Measurements from ENCODE around the gene DEFB114. TPM values are rescaled to one million over a fixed set of nuclear protein-coding genes. Genes with fewer than 3 reads are reported as not detected.

Gene DEFB114
- total and polyA plus RNA-seq, 5 donors from 2014 or later: not detected

DNA sequence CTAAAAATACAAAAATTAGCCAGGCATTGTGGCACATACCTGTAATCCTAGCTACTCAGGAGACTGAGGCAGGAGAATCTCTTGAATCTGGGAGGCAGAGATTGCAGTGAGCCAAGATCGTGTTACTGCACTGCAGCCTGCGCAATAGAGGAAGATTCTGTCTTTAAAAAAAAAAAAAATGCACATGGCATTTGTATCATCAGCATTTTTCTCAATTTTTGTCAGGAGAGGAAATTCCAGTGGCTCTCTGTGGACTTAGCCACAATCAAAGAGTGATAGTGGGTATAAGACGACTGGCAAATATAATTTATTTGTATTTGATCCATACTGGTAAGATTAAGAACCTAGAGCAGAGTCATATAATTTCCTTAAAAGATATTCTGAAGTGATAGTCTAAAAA, 28.6 kb downstream of the DEFB114 start:
- no peak for ATAC-seq (ENCODE audit: low read depth in 2 of 2)
- no peaks in the 10 kb centered on the region for H3K9me3 ChIP-seq (ENCODE audit: control insufficient read depth in 2 of 2, low read length in 2 of 2)
- no peaks in the 10 kb centered on the region for H3K36me3 Mint-ChIP-seq
- no peaks in the 10 kb centered on the region for H3K27me3 ChIP-seq (ENCODE audit: control insufficient read depth, insufficient read depth, low read length)
- no peak overlapping the region for H3K27ac ChIP-seq (ENCODE audit: insufficient read depth, low read length, poor library complexity, severe bottlenecking)
- no peak overlapping the region for H3K4me3 ChIP-seq (ENCODE audit: low read depth, low read length)
- no peaks in the 10 kb centered on the region for H3K4me1 Mint-ChIP-seq
- H3K4me3 Mint-ChIP-seq: no peak overlapping the region
- no peaks in the 10 kb centered on the region for H3K4me1 ChIP-seq (ENCODE audit: control insufficient read depth, insufficient read depth, low read length, poor library complexity, severe bottlenecking)
- H3K36me3 ChIP-seq (ENCODE audit: control insufficient read depth, insufficient read depth, low read length): no peaks in the 10 kb centered on the region
- no peak for DNase-seq
- H3K27me3 Mint-ChIP-seq: no peaks in the 10 kb centered on the region
- no peak overlapping the region for H3K27ac Mint-ChIP-seq
- H3K9me3 Mint-ChIP-seq: peaks cover 0 to 4% (median 1%) of the 10 kb centered on the region in 7 donors

DNA sequence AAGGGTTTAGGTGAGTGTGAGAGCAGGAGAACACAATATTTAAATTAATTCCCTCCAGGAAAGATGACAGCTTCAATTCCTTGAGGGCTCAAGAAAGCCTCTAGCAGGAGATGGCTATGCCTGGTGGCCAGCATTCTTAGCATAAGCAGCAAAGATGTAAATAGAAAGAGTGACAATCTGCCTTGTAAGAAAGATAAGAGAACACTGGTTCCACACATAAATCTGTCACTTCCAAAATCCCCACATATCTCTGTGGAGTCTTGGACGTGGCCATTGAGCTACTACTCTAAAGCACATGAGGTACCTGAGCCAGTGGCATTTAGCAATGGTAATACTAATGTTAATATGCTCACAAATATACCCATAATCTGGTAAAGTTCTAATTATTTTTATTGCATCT, 29.2 kb downstream of the DEFB114 start:
- no peaks in the 10 kb centered on the region for H3K27me3 ChIP-seq (ENCODE audit: control insufficient read depth, insufficient read depth, low read length)
- ATAC-seq (ENCODE audit: low read depth in 2 of 2) (no peak), DNase-seq (no peak)
- Mint-ChIP-seq H3K9me3 (peaks cover 0 to 4% (median 1%) of the 10 kb centered on the region in 7 donors), H3K4me1 (no peaks in the 10 kb centered on the region), H3K36me3 (no peaks in the 10 kb centered on the region), H3K27ac (no peak overlapping the region), H3K4me3 (no peak overlapping the region), H3K27me3 (no peaks in the 10 kb centered on the region)
- no peak overlapping the region for H3K4me3 ChIP-seq (ENCODE audit: low read depth, low read length)
- no peaks in the 10 kb centered on the region for H3K9me3 ChIP-seq (ENCODE audit: control insufficient read depth in 2 of 2, low read length in 2 of 2)
- H3K27ac ChIP-seq (ENCODE audit: insufficient read depth, low read length, poor library complexity, severe bottlenecking): no peak overlapping the region
- H3K4me1 ChIP-seq (ENCODE audit: control insufficient read depth, insufficient read depth, low read length, poor library complexity, severe bottlenecking): no peaks in the 10 kb centered on the region
- no peaks in the 10 kb centered on the region for H3K36me3 ChIP-seq (ENCODE audit: control insufficient read depth, insufficient read depth, low read length)

DNA sequence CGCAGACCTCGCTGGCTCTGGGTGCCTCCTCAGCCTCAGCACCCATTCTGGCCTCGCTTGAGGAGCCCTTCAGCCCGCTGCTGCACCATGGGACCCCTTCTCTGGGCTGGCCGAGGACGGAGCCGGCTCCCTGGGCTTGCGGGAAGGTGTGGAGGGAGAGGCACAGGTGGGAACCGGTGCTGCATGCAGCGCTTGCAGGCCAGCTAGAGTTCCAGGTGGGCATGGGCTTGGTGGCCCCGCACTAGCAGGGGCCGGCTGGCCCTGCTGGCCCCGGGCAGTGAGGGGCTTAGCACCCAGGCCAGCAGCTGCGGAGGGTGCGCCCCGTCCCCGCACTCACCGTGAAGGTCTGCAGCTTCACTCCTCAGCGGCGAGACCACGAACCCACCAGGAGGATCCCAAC, 30.4 kb downstream of the DEFB114 start:
- H3K36me3 Mint-ChIP-seq: no peaks in the 10 kb centered on the region
- peaks cover 0 to 3% (median 2%) of the 10 kb centered on the region in 7 donors for H3K9me3 Mint-ChIP-seq
- Histone ChIP-seq H3K36me3 (ENCODE audit: control insufficient read depth, insufficient read depth, low read length) (no peaks in the 10 kb centered on the region), H3K4me1 (ENCODE audit: control insufficient read depth, insufficient read depth, low read length, poor library complexity, severe bottlenecking) (no peaks in the 10 kb centered on the region), H3K9me3 (ENCODE audit: control insufficient read depth in 2 of 2, low read length in 2 of 2) (no peaks in the 10 kb centered on the region), H3K27me3 (ENCODE audit: control insufficient read depth, insufficient read depth, low read length) (no peaks in the 10 kb centered on the region), H3K27ac (ENCODE audit: insufficient read depth, low read length, poor library complexity, severe bottlenecking) (no peak overlapping the region), H3K4me3 (ENCODE audit: low read depth, low read length) (no peak overlapping the region)
- H3K4me3 Mint-ChIP-seq: no peak overlapping the region
- H3K4me1 Mint-ChIP-seq: no peaks in the 10 kb centered on the region
- DNase-seq (no peak), ATAC-seq (ENCODE audit: low read depth in 2 of 2) (no peak)
- no peak overlapping the region for H3K27ac Mint-ChIP-seq
- H3K27me3 Mint-ChIP-seq: no peaks in the 10 kb centered on the region

GRCh38 chr6:49929340-49929739, 34.6 kb downstream of the DEFB114 start:
- H3K4me3 ChIP-seq (ENCODE audit: low read depth, low read length): no peak overlapping the region
- peak overlapping the region in 1 of 4 donors; percentile 47 for H3K4me3 Mint-ChIP-seq
- no peak overlapping the region for H3K27ac Mint-ChIP-seq
- no peaks in the 10 kb centered on the region for H3K36me3 Mint-ChIP-seq
- peaks cover 0 to 6% (median 4%) of the 10 kb centered on the region in 7 donors for H3K9me3 Mint-ChIP-seq
- no peak overlapping the region for H3K27ac ChIP-seq (ENCODE audit: insufficient read depth, low read length, poor library complexity, severe bottlenecking)
- H3K27me3 Mint-ChIP-seq: no peaks in the 10 kb centered on the region
- no peaks in the 10 kb centered on the region for H3K9me3 ChIP-seq (ENCODE audit: control insufficient read depth in 2 of 2, low read length in 2 of 2)
- H3K27me3 ChIP-seq (ENCODE audit: control insufficient read depth, insufficient read depth, low read length): no peaks in the 10 kb centered on the region
- no peaks in the 10 kb centered on the region for H3K4me1 ChIP-seq (ENCODE audit: control insufficient read depth, insufficient read depth, low read length, poor library complexity, severe bottlenecking)
- no peak for DNase-seq
- no peak for ATAC-seq (ENCODE audit: low read depth in 2 of 2)
- no peaks in the 10 kb centered on the region for H3K36me3 ChIP-seq (ENCODE audit: control insufficient read depth, insufficient read depth, low read length)
- H3K4me1 Mint-ChIP-seq: no peaks in the 10 kb centered on the region

DNA sequence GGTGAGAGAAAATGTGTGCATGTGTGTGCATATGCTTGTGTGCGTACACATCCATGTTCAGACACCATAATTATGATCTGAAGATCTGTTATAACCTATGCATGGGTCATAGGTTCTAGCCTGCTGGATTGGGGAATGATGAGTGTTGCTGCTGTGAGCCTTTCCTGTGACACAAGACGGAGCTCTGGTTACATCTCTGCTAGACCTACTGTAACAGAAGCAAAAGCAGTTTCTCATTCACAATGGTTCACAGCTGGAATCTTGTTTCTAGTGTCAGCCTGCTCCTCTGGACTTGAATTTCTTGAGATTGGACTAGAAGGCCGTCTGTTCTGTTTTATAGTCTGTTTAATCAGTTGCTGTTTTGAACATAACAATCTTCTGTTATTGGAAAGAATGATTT, 40.1 kb downstream of the DEFB114 start:
- Mint-ChIP-seq H3K27ac (no peak overlapping the region), H3K27me3 (no peaks in the 10 kb centered on the region), H3K4me3 (no peak overlapping the region), H3K36me3 (no peaks in the 10 kb centered on the region), H3K9me3 (peaks cover 0 to 11% (median 2%) of the 10 kb centered on the region in 7 donors), H3K4me1 (no peaks in the 10 kb centered on the region)
- Histone ChIP-seq H3K27ac (ENCODE audit: insufficient read depth, low read length, poor library complexity, severe bottlenecking) (no peak overlapping the region), H3K4me1 (ENCODE audit: control insufficient read depth, insufficient read depth, low read length, poor library complexity, severe bottlenecking) (no peaks in the 10 kb centered on the region), H3K27me3 (ENCODE audit: control insufficient read depth, insufficient read depth, low read length) (no peaks in the 10 kb centered on the region), H3K4me3 (ENCODE audit: low read depth, low read length) (no peak overlapping the region), H3K36me3 (ENCODE audit: control insufficient read depth, insufficient read depth, low read length) (no peaks in the 10 kb centered on the region), H3K9me3 (ENCODE audit: control insufficient read depth in 2 of 2, low read length in 2 of 2) (no peaks in the 10 kb centered on the region)
- no peak for DNase-seq
- no peak for ATAC-seq (ENCODE audit: low read depth in 2 of 2)

DNA sequence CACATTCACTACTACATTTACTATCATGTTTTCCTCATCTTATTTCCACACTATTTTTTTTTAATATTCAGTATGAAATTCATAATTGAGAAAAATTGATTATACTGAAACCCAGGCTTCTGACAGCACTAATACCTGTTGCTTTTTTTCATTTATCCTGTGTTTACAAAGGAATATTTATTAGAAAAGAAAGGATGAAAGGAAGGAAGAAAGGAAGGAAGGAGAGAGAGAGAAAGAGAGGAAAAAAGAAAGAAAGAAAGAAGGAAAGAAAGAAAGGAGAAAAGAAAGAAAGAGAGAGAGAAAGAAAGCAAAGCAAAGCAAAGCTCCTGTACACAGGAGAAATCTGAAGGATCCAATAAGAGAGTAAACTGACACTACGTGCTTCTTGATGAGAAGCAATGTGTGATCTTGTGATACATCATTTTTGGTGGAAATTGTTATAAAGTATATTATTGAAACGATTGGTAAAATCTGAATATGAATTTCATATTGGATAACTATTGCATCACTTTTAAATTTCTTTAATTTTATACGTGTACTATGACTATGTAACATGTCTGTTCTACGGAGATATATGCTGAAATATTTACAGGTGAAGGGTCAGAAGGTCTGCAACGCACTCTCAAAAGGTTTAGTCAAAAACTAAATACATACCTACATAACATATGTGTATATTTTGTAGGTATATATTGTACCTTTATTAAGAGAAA, 43.9 kb downstream of the DEFB114 start:
- Histone ChIP-seq H3K9me3 (ENCODE audit: control insufficient read depth in 2 of 2, low read length in 2 of 2) (no peaks in the 10 kb centered on the region), H3K4me3 (ENCODE audit: low read depth, low read length) (no peak overlapping the region), H3K36me3 (ENCODE audit: control insufficient read depth, insufficient read depth, low read length) (no peaks in the 10 kb centered on the region), H3K27me3 (ENCODE audit: control insufficient read depth, insufficient read depth, low read length) (no peaks in the 10 kb centered on the region), H3K27ac (ENCODE audit: insufficient read depth, low read length, poor library complexity, severe bottlenecking) (no peak overlapping the region), H3K4me1 (ENCODE audit: control insufficient read depth, insufficient read depth, low read length, poor library complexity, severe bottlenecking) (no peaks in the 10 kb centered on the region)
- ATAC-seq (ENCODE audit: low read depth in 2 of 2) (no peak), DNase-seq (no peak)
- H3K27me3 Mint-ChIP-seq: no peaks in the 10 kb centered on the region
- peaks cover 0 to 12% (median 3%) of the 10 kb centered on the region in 7 donors for H3K9me3 Mint-ChIP-seq
- H3K4me1 Mint-ChIP-seq: no peaks in the 10 kb centered on the region
- no peaks in the 10 kb centered on the region for H3K36me3 Mint-ChIP-seq
- no peak overlapping the region for H3K27ac Mint-ChIP-seq
- no peak overlapping the region for H3K4me3 Mint-ChIP-seq

DNA sequence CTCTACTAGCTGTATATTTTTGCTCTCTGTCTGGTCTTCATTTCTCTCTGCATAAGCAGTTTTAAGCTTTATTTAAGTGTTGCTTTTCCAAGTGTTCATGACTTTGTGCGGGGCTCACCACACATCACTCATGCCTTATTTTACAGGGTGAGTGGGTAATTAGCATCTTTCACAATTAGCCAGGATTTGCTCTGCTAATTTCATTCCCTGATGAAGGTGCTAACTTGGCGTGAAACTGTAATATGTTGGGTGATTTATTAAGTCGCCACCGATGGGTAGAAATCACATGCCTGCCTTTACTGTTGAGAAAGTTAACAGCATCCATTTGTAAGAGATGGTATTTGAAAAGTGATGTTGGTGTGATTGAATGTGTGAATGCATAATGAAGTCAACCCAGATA, 44.7 kb downstream of the DEFB114 start:
- Histone ChIP-seq H3K27ac (ENCODE audit: insufficient read depth, low read length, poor library complexity, severe bottlenecking) (no peak overlapping the region), H3K27me3 (ENCODE audit: control insufficient read depth, insufficient read depth, low read length) (no peaks in the 10 kb centered on the region), H3K36me3 (ENCODE audit: control insufficient read depth, insufficient read depth, low read length) (no peaks in the 10 kb centered on the region), H3K4me1 (ENCODE audit: control insufficient read depth, insufficient read depth, low read length, poor library complexity, severe bottlenecking) (no peaks in the 10 kb centered on the region), H3K4me3 (ENCODE audit: low read depth, low read length) (no peak overlapping the region), H3K9me3 (ENCODE audit: control insufficient read depth in 2 of 2, low read length in 2 of 2) (no peaks in the 10 kb centered on the region)
- DNase-seq (no peak), ATAC-seq (ENCODE audit: low read depth in 2 of 2) (no peak)
- H3K9me3 Mint-ChIP-seq: peaks cover 0 to 12% (median 3%) of the 10 kb centered on the region in 7 donors
- no peaks in the 10 kb centered on the region for H3K4me1 Mint-ChIP-seq
- H3K27ac Mint-ChIP-seq: no peak overlapping the region
- H3K36me3 Mint-ChIP-seq: no peaks in the 10 kb centered on the region
- no peaks in the 10 kb centered on the region for H3K27me3 Mint-ChIP-seq
- H3K4me3 Mint-ChIP-seq: no peak overlapping the region

- no peaks in the 10 kb centered on the region for H3K36me3 Mint-ChIP-seq
- Histone ChIP-seq H3K4me3 (ENCODE audit: low read depth, low read length) (no peak overlapping the region), H3K27me3 (ENCODE audit: control insufficient read depth, insufficient read depth, low read length) (no peaks in the 10 kb centered on the region), H3K36me3 (ENCODE audit: control insufficient read depth, insufficient read depth, low read length) (no peaks in the 10 kb centered on the region), H3K9me3 (ENCODE audit: control insufficient read depth in 2 of 2, low read length in 2 of 2) (no peaks in the 10 kb centered on the region), H3K27ac (ENCODE audit: insufficient read depth, low read length, poor library complexity, severe bottlenecking) (no peak overlapping the region), H3K4me1 (ENCODE audit: control insufficient read depth, insufficient read depth, low read length, poor library complexity, severe bottlenecking) (no peaks in the 10 kb centered on the region)
- ATAC-seq (ENCODE audit: low read depth in 2 of 2): no peak
- H3K4me3 Mint-ChIP-seq: no peak overlapping the region
- H3K4me1 Mint-ChIP-seq: no peaks in the 10 kb centered on the region
- no peaks in the 10 kb centered on the region for H3K27me3 Mint-ChIP-seq
- DNase-seq: no peak
- H3K9me3 Mint-ChIP-seq: peaks cover 0 to 12% (median 3%) of the 10 kb centered on the region in 7 donors
- H3K27ac Mint-ChIP-seq: no peak overlapping the region
Measured at GRCh38 chr6:49918787-49919186, 45.2 kb downstream of the DEFB114 start.
